IPS-NIHi7 (cell line): ENCODE measurements around the gene ZFY.
"Not testable (repeated sequence)": the region's sequence is repeated elsewhere in the genome, so short reads cannot be mapped to it uniquely, and the experiment has no call there.

Experiments used
- DNase-seq: peaks from one replicate; pipeline ENCODE4 v3.0.0; 2012; ENCODE audit warnings: mixed read lengths; ENCODE audit errors: extremely low spot score

Gene ZFY

GRCh38 chrY:2973110-2973751 lies 38.0 kb downstream of the ZFY start:
- DNase-seq: no peak

GRCh38 chrY:2979283-2979682 lies 44.1 kb downstream of the ZFY start:
- no peak for DNase-seq

GRCh38 chrY:2984491-2984890 lies 49.3 kb downstream of the ZFY start:
- no peak for DNase-seq

GRCh38 chrY:2987178-2987577 lies 52.0 kb downstream of the ZFY start:
- DNase-seq: not testable (repeated sequence)

- not testable (repeated sequence) for DNase-seq
Observed at GRCh38 chrY:2997369-2997768, 62.2 kb downstream of the ZFY start.

- no peak for DNase-seq
Observed at GRCh38 chrY:3002190-3002589, 67.0 kb downstream of the ZFY start.

GRCh38 chrY:3002680-3003515 lies 67.7 kb downstream of the ZFY start:
- DNase-seq: no peak

- DNase-seq: no peak
Observed at GRCh38 chrY:3003516-3003830, 68.3 kb downstream of the ZFY start.

- DNase-seq: no peak
Observed at GRCh38 chrY:3003846-3004245, 68.7 kb downstream of the ZFY start.

- DNase-seq: not testable (repeated sequence)
Observed at GRCh38 chrY:3006031-3006430, 70.8 kb downstream of the ZFY start.

- DNase-seq: no peak
Observed at GRCh38 chrY:3007967-3008366, 72.8 kb downstream of the ZFY start.

- no peak for DNase-seq
Observed at GRCh38 chrY:3012226-3012625, 77.0 kb downstream of the ZFY start.

- DNase-seq: no peak
Observed at GRCh38 chrY:3016594-3016993, 81.4 kb downstream of the ZFY start.

GRCh38 chrY:3018546-3018945 lies 83.4 kb downstream of the ZFY start:
- DNase-seq: no peak

GRCh38 chrY:3019584-3019983 lies 84.4 kb downstream of the ZFY start:
- DNase-seq: no peak

- no peak for DNase-seq
Observed at GRCh38 chrY:3021176-3021575, 86.0 kb downstream of the ZFY start.

- no peak for DNase-seq
Observed at GRCh38 chrY:3023606-3024005, 88.4 kb downstream of the ZFY start.

- no peak for DNase-seq
Observed at GRCh38 chrY:3025357-3025756, 90.2 kb downstream of the ZFY start.
